GM13976 (cell line): Measurements from ENCODE around the gene PFKFB1.
"Not testable (repeated sequence)": the region's sequence is repeated elsewhere in the genome, so short reads cannot be mapped to it uniquely, and the experiment has no call there.

Experiments used
- DNase-seq: peaks from one replicate; pipeline ENCODE4 v3.0.0; 2012; ENCODE audit warnings: low spot score
- CTCF ChIP-seq: IDR thresholded peaks from 2 replicates; pipeline ENCODE4 v1.5.1; 2012; ENCODE audit warnings: borderline replicate concordance, mild to moderate bottlenecking; ENCODE audit not compliant: insufficient read depth; ENCODE audit errors: extremely low read depth, missing control alignments, control extremely low read depth
- in situ Hi-C: fragments of 300-500 bp; cut with MboI; formaldehyde crosslinking; loops from one replicate; pipeline ENCODE4 v1.12.0; 2022; ENCODE audit warnings: low sequenced_read_pairs, mixed read lengths, inconsistent platforms; ENCODE audit not compliant: unreplicated experiment

The PFKFB1 gene

GRCh38 chrX:54995621-54996020 is 1.6 kb upstream of the PFKFB1 start:
- in situ Hi-C loops, result no loop called here
- no peak for TF ChIP-seq CTCF
- DNase-seq, result no peak

GRCh38 chrX:54994668-54995351 is 822 bp upstream of the PFKFB1 start:
- TF ChIP-seq CTCF, result no peak
- in situ Hi-C loops, result no loop called here
- no peak for DNase-seq

- no peak for TF ChIP-seq CTCF
- in situ Hi-C loops, result no loop called here
- no peak for DNase-seq
Observed at GRCh38 chrX:54992911-54993622, 921 bp downstream of the PFKFB1 start.

- TF ChIP-seq CTCF, result no peak
- in situ Hi-C loops, result no loop called here
- DNase-seq, result no peak
Observed at GRCh38 chrX:54991706-54992105, 2.3 kb downstream of the PFKFB1 start.

GRCh38 chrX:54983306-54983705 is 10.7 kb downstream of the PFKFB1 start:
- DNase-seq, in situ Hi-C loops: not testable (repeated sequence)

GRCh38 chrX:54980334-54980733 is 13.7 kb downstream of the PFKFB1 start:
- no peak for TF ChIP-seq CTCF
- in situ Hi-C loops, result no loop called here
- no peak for DNase-seq

- in situ Hi-C loops, result no loop called here
Observed at GRCh38 chrX:54979432-54979831, 14.6 kb downstream of the PFKFB1 start.

More at GRCh38 chrX:54979432-54979831, 14.6 kb downstream of the PFKFB1 start:
- no peak for DNase-seq
- no peak for TF ChIP-seq CTCF
